Stimulated activated CD4-positive, alpha-beta T cell treated with anti-CD3 and anti-CD28 coated beads, Interleukin-1b, Interleukin-23, amount 100 ng/mL, for 1 hour (primary cell): ENCODE measurements around the gene FOXO4.

Source experiments
- DNase-seq, 2 donors: peaks; one replicate each; pipeline ENCODE4 v3.0.0-alpha.2; 2020; ENCODE audit warnings: low read depth in 2 of 2

FOXO4 gene

DNA sequence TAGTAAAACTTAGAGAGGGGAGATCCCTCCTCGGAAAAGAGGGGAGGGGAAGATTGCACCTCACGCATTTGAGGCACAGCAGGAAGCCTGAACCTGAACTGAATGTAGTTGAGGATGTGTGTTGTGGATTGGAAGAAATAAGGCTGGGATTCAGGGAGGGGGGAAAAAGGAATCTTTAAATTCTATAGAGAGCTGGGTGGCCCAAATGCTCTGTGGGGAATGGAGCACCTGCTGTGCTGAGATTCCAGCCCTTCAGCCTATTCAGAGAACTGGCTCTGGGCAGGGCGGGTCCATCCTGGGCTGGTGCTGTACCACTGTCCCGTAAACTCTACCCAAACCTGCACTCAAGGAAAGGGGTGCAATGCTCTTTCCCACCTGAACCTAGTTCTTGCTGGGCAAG is 4.1 kb downstream of the FOXO4 start:
- DNase-seq: no peak

- no peak for DNase-seq
Observed at GRCh38 chrX:71100581-71101505, 5.2 kb downstream of the FOXO4 start.

DNA sequence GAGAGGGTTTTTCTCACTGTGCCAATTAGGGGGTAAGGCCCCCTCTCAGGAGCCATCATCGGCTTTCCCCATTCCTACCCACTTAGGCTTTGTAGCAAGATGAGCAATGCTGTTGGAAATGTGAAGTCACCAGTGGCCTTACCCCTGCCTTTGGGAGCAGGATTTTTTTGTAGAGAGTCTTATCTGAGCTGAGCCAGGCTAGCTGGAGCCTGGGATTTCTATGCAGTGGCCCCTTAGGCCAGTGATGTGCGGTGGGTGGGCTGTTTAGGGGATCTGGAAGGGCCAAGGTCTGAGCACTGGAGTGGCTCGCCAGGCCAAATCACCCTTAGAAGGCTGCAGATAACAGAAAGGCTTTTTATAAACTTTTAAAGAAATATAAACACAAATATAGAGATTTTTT is 6.6 kb downstream of the FOXO4 start:
- DNase-seq: no peak

DNA sequence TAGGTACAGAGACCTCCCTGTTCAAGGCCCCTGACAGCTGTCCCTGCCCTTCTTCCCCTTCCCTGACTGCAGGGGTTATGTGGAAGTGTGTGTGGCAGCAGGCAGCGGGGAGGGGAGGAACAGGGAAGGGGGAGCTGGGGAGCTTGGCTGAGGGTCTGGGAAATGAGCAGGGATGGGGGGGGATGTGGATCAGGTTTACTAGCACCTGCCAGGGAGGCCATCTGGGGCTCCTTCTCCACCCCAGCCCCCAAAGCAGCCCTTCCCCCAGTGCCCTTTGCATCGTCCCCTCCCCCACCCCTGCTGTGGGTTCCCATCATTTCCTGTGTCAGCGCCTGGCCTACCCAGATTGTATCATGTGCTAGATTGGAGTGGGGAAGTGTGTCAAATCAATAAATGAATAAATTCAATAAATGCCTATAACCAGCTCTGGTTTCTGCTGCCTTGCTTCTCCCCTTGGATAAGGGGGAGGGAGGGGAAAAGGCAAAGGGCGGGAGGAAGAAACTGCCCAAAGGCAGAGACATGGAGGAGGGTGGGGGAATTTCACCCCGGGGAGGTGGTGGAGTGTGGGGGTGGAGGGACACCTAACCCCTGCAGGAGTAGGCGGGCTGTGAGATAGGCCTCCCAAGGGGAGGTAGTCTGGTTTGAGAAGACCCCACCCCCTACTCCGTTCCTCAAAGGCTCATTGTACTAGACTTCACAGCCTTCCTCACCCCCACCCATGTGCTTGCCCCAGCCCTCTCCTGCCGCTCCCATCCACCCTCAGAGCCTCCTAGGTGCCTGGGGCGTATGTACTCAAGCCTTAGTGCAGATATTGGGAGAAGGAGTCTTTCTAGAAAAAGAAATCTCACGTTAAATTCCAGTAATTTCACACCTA is 7.7 kb downstream of the FOXO4 start:
- DNase-seq: no peak

DNA sequence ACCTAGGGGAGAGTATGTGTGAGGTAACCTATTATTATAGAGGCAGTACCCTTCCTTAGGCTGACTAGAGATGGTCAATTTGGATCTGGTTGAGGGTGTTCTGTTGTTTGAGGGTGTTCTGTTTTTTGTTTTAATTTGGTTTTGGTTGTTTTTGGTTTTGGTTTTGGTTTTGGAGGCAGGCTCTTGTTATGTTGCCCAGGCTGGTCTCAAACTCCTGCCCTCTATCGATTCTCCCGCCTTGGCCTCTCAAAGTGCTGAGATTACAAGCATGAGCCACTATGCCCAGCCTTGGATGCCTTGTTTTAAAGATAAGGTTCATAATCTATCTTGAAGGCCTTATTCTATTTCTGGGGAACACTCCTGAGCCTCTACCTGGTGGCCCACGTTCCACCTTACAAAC is 10.0 kb downstream of the FOXO4 start:
- DNase-seq: no peak

DNA sequence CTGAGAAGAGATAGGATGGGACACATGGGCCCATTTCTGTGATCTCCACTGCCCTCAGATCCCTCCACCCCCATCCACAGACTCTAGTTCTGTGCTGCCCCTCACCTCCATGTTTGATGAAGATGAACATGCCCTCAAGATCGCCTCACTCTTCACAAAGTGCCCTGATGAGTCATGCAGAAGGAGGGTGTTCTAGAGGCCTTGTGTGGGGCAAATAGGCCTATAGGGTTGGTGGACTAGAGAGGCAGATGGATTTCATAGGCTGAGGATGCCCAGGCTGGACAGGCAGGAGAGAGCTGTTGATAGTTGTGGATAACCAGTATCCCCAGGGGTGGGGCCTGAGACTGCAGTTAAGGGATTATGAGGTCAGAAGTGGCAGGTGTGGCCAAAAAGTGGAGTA is 10.8 kb downstream of the FOXO4 start, which contains the start of gene CXorf65:
Gene CXorf65 (minus strand): TSS at position 314 of the 400 bp plus-strand sequence. CDS start 184 bp downstream, at position 130.
- no peak for DNase-seq

DNA sequence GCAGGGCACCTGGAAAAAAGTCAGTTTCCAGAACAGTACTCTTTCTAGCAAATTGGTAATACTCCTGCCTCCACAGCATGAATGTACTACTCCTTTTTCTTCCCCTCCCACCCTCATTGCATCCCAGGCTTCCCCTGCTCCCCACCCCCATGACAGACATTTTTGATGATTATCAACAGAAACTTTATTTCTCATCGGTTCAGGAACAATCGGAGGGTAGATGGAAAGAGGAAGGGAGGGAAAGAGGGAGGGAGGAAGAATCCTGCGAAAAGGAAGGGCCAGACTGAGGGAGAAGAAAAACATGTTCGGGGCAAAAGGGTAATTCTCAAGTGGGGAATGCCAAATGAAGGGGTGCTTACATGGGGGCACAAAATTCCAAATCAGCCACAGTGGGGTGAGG is 11.6 kb downstream of the FOXO4 start:
- no peak for DNase-seq

DNA sequence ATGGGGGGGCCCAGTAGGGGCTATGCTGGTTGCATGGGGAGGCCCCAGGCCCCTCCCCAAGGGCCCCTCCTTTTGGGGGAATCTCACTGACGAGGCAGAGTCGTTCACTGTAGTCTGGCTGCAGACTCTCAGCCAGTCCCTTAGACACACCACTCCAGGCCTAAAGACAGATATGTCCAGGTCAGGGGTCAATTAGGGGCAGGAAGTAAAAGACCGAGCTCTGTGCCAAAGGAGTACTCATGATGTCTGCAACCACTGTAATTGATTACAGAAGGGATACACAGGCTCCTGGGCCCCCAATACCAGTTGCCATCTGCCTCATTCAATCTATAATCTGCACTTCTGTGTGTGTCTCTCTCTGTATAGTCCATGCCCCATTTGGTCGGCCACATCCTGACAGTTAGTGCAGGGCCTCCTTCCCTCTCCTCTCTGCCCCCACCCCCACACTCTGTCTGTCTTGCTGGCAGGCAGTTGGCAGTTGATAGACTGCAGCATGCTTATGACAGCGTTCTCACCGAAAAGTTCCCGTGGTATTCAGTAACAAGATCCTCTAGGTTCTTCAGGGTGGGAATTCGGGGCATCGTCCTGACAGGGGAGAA is 12.2 kb downstream of the FOXO4 start:
- no peak for DNase-seq

DNA sequence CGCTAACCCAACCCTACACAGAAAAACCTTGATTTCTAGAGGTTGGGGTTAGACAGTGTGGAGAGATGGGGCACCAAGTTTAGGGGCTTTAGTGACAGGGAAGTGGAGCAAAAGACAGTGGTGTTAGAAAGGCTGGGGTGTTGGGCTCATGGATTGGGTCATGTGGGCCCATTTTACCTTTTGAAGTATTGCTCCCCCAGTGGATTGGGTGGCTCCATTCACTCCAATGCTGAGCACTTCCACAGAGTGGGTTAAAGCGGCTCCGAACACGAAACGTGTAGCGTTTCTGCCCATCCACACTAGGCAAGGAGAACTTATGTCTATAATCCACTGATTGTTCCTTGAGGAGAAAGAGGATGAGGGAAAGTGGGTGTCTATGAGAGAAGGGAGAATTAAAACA is 13.4 kb downstream of the FOXO4 start:
- no peak for DNase-seq

- peak in 1 of 2 donors; percentile 59 for DNase-seq
Observed at GRCh38 chrX:71111141-71111843, 15.6 kb downstream of the FOXO4 start, which contains the start of gene IL2RG. IL2RG (minus strand) TSS chrX:71111577; CDS start chrX:71111539, 38 bp downstream.

DNA sequence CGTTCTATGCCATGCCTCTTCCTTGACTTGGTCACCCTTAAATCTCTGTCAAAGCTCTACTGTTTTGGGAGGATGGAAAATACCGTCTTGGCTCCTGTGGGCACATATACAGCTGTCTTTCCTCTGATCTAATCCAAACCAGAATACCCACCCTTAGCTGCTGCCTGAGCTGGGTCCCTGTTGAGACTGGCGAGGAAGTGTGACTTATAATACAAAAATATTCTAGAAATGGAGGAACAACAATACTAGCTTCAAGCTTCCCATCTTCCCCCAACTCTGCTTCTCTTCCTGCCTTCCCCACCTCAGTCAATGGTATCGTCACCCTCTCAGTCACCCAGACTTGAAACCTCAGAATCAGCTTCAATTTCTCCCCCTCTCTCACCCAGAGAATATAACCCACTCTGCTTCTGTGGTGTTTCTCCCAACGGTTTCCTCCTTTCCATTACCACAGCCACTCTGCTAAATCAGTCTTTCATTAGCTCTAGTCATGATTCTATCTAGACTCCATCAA is 16.3 kb downstream of the FOXO4 start:
- no peak for DNase-seq

- no peak for DNase-seq
Observed at GRCh38 chrX:71117358-71117757, 21.7 kb downstream of the FOXO4 start.

GRCh38 chrX:71118032-71118984 is 22.7 kb downstream of the FOXO4 start, which contains the start of gene MED12:
MED12 (plus strand) TSS chrX:71118596; CDS start chrX:71118755, 159 bp downstream.
- DNase-seq: peak; percentile 42 to 77

DNA sequence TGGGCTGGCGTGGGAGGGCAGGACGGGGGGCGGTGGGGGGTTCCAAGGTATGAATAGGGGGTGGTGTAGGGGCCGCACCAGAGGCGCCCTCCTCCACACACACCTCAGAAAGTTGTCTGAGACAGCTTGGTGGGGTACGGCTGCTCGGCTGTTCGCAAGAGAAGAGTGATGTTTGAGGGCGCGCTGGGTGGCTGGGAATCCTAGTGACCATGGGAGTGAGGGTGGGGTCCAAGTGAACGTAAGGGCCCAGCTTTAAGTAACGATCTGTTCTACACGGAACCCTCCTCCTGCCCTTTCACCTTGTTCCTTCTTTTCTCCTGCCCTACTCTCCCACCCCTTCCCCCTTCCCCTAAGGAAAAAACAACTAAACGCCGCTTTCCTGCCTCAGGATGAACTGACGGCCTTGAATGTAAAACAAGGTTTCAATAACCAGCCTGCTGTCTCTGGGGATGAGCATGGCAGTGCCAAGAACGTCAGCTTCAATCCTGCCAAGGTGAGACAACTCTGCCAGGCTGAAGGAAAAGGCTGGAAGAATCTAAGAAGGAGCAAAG is 23.4 kb downstream of the FOXO4 start:
- DNase-seq: no peak

- no peak for DNase-seq
Observed at GRCh38 chrX:71128166-71128833, 32.6 kb downstream of the FOXO4 start.

GRCh38 chrX:71128915-71129765 is 33.5 kb downstream of the FOXO4 start:
- peak; percentile 46 to 48 for DNase-seq

DNA sequence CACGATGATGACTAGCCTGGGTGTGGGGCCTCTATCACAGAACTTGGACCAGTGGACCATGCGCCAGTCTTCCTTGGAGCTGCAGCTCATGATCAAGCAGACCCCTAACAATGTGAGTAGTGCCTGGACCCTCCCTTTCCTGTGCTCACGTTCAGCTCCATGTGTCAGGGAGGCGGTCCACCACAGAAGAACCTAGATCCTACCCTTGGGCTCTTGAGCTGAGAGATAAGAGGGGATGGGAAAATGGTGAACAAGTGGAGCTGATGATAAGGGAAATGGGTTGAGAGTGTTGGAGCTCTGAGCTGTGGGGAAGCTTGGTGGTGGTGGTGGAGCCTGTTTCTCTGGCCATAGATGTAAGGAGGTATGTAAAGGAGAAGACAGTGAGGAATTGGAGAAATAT is 35.9 kb downstream of the FOXO4 start:
- no peak for DNase-seq

- no peak for DNase-seq
Observed at GRCh38 chrX:71140440-71140839, 44.8 kb downstream of the FOXO4 start.
